Natural killer cell treated with Interleukin-12 subunit alpha and Interleukin-12 subunit beta and Interleukin-15 and Interleukin-18, amount 100 ng/mL, for 72 hours (primary cell): ENCODE measurements around the gene CPNE4. TPM values are rescaled to one million over a fixed set of nuclear protein-coding genes. Genes with fewer than 3 reads are reported as not detected.

Experiments used
- ATAC-seq, 2 donors: fragments of 150-1000 bp; cut with Tn5 transposase in 1 of 2; sonication (Bioruptor Pico), chemical (Tn5 transposase) in 1 of 2; 2 replicates each; pipeline ENCODE4 v1.10.0; 2021
- DNase-seq: peaks from one replicate; pipeline ENCODE4 v3.0.0; 2022; ENCODE audit warnings: low spot score
- H3K27ac Mint-ChIP-seq, 2 donors: 1 replicate in 1 of 2; 2 replicates in 1 of 2; pipeline ENCODE4 v1.8.0; 2022; ENCODE audit warnings: mixed read lengths in 2 of 2, mild to moderate bottlenecking in 1 of 2, moderate library complexity in 1 of 2
- H3K27me3 Mint-ChIP-seq, 2 donors: 1 replicate in 1 of 2; 2 replicates in 1 of 2; pipeline ENCODE4 v1.8.0; 2022; ENCODE audit warnings: mixed read lengths in 2 of 2
- H3K36me3 Mint-ChIP-seq: one replicate; pipeline ENCODE4 v1.8.0; 2022; ENCODE audit warnings: mixed read lengths
- H3K4me1 Mint-ChIP-seq, 2 donors: 1 replicate in 1 of 2; 2 replicates in 1 of 2; pipeline ENCODE4 v1.8.0; 2022; ENCODE audit warnings: low read depth in 2 of 2, mixed read lengths in 2 of 2, mild to moderate bottlenecking in 1 of 2
- H3K4me3 Mint-ChIP-seq: one replicate; pipeline ENCODE4 v1.8.0; 2022; ENCODE audit warnings: mixed read lengths
- H3K9me3 Mint-ChIP-seq: 2 replicates; pipeline ENCODE4 v1.8.0; 2022; ENCODE audit warnings: mixed read lengths
- total RNA-seq, 2 donors: library from RNA; stranded (reverse); gene quantifications; one replicate each; pipeline ENCODE4 v1.2.3, GENCODE V29; 2022

CPNE4 gene
- total RNA-seq, 2 donors from 2014 or later, result not detected

GRCh38 chr3:131775650-131776049 is 259.2 kb downstream of the CPNE4 start:
- Mint-ChIP-seq H3K4me3 (no peak overlapping the region), H3K27ac (no peak overlapping the region)
- ATAC-seq, result no peak

DNA sequence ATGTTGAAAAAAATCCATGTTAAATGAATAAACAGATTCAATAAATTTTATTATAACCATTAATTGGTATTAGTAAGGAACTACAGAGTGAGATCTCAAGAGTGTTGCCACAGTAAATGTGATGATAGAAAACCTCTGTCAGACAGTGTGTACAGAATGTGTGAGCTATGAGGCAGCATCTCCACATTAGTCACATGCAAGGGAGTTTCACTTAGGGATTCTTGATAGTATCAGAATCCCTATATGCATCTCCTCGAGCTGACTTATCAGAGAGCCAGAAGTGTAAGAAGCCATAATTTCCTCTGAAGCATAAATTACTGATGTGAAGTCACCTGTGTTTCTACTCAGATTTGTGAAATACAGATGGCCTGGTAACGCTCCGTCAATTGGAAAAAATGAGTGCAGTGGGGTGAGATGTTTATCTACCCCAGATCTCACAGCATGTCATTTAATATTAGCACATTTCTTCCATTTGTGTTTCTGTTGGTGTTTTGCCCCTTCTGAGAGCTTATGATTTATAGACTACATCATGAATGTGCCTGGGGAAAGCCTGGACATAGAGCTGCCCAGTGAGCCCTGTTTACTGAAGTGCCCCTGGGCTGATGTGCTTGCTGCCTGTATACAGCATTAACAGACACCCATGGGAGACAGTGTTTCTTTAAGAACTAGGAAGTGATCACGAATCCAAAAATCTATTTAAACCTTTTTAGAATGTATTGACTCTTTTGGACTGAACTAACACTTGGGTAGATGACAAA is 262.4 kb downstream of the CPNE4 start:
- Mint-ChIP-seq H3K27me3 (peaks cover 0 to 7% of the 10 kb centered on the region in 2 donors), H3K36me3 (no peaks in the 10 kb centered on the region), H3K4me1 (no peaks in the 10 kb centered on the region), H3K27ac (no peak overlapping the region), H3K4me3 (no peak overlapping the region), H3K9me3 (peaks cover 4% of the 10 kb centered on the region)
- ATAC-seq, result no peak
- DNase-seq, result no peak

More at GRCh38 chr3:131775650-131776049, 259.2 kb downstream of the CPNE4 start:
- DNase-seq, result no peak
- no peaks in the 10 kb centered on the region for H3K36me3 Mint-ChIP-seq
- peaks cover 0 to 7% of the 10 kb centered on the region in 2 donors for H3K27me3 Mint-ChIP-seq
- H3K9me3 Mint-ChIP-seq, result peaks cover 7% of the 10 kb centered on the region
- no peaks in the 10 kb centered on the region for H3K4me1 Mint-ChIP-seq

DNA sequence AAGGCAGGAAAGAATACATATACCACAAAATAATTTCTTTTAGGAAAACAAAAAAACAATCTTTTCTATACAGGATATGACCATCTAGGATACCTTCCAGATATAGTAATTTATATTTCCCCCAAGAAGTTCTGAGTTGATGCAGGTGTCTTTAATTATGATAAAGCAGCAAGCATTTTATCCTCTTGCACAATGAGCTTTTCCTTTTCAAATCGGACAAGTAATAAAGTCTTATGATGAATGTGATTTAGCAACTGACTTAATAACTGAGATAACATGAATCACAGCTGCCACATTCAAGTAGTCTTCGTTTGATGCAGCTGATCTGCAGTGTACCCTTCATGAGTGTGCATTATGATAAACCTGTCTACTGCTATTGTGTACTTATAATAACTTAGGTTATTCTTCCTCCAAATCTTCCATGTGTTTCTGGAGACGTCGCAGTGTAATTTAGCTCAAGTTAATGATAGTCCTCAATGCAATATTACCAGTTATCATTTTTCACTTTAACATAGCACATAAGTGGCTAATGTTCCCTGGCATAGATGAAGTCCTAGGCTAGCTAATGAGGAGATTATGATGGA is 271.7 kb downstream of the CPNE4 start:
- H3K27ac Mint-ChIP-seq, result no peak overlapping the region
- H3K9me3 Mint-ChIP-seq, result peaks cover 7% of the 10 kb centered on the region
- no peaks in the 10 kb centered on the region for H3K4me1 Mint-ChIP-seq
- H3K27me3 Mint-ChIP-seq, result peaks cover 8 to 9% of the 10 kb centered on the region in 2 donors
- DNase-seq (no peak), ATAC-seq (no peak)
- no peak overlapping the region for H3K4me3 Mint-ChIP-seq
- H3K36me3 Mint-ChIP-seq, result no peaks in the 10 kb centered on the region

GRCh38 chr3:131756405-131756804 is 278.4 kb downstream of the CPNE4 start:
- no peaks in the 10 kb centered on the region for H3K4me1 Mint-ChIP-seq
- no peak for DNase-seq
- no peaks in the 10 kb centered on the region for H3K36me3 Mint-ChIP-seq
- H3K27me3 Mint-ChIP-seq, result peaks cover 9 to 13% of the 10 kb centered on the region in 2 donors
- no peak overlapping the region for H3K4me3 Mint-ChIP-seq
- peaks cover 7% of the 10 kb centered on the region for H3K9me3 Mint-ChIP-seq
- ATAC-seq, result no peak
- no peak overlapping the region for H3K27ac Mint-ChIP-seq

- H3K36me3 Mint-ChIP-seq, result no peaks in the 10 kb centered on the region
- no peak for ATAC-seq
- H3K27me3 Mint-ChIP-seq, result peaks cover 3 to 23% of the 10 kb centered on the region in 2 donors
- peaks cover 7% of the 10 kb centered on the region for H3K9me3 Mint-ChIP-seq
- no peak for DNase-seq
- H3K27ac Mint-ChIP-seq, result no peak overlapping the region
- H3K4me1 Mint-ChIP-seq, result no peaks in the 10 kb centered on the region
- no peak overlapping the region for H3K4me3 Mint-ChIP-seq
Observed at GRCh38 chr3:131755380-131755779, 279.4 kb downstream of the CPNE4 start.

- H3K27ac Mint-ChIP-seq, result no peak overlapping the region
- no peak overlapping the region for H3K4me3 Mint-ChIP-seq
- no peaks in the 10 kb centered on the region for H3K36me3 Mint-ChIP-seq
- H3K4me1 Mint-ChIP-seq, result no peaks in the 10 kb centered on the region
- H3K27me3 Mint-ChIP-seq, result peaks cover 5 to 38% of the 10 kb centered on the region in 2 donors
- ATAC-seq (no peak), DNase-seq (no peak)
- peaks cover 3% of the 10 kb centered on the region for H3K9me3 Mint-ChIP-seq
Observed at GRCh38 chr3:131750256-131750655, 284.6 kb downstream of the CPNE4 start.

- ATAC-seq, result no peak
- Mint-ChIP-seq H3K4me3 (no peak overlapping the region), H3K27ac (no peak overlapping the region), H3K36me3 (no peaks in the 10 kb centered on the region), H3K9me3 (peaks cover 3% of the 10 kb centered on the region), H3K27me3 (peaks cover 5 to 38% of the 10 kb centered on the region in 2 donors), H3K4me1 (no peaks in the 10 kb centered on the region)
- no peak for DNase-seq
Observed at GRCh38 chr3:131749826-131750225, 285.0 kb downstream of the CPNE4 start.

DNA sequence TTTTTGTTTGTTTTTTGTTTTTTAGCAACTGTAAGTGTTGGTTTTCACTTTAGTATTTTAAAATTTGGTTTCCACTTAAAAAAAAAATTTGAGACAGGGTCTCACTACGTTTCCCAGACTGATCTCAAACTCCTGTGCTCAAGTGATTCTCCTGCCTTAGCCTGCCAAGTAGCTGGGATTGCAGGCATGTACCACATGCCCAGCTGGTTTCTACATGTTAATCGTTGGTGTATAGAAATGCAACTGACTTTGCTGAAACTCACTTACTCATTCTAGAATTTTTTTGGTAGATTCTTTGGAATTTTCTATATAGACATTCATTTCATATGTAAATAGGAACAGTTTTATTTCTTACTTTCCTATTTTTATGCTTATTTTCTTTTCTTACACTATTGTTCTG is 287.3 kb downstream of the CPNE4 start:
- no peaks in the 10 kb centered on the region for H3K36me3 Mint-ChIP-seq
- H3K27ac Mint-ChIP-seq, result no peak overlapping the region
- no peak for DNase-seq
- H3K9me3 Mint-ChIP-seq, result peaks cover 3% of the 10 kb centered on the region
- no peak for ATAC-seq
- H3K27me3 Mint-ChIP-seq, result peaks cover 5 to 31% of the 10 kb centered on the region in 2 donors
- no peaks in the 10 kb centered on the region for H3K4me1 Mint-ChIP-seq
- no peak overlapping the region for H3K4me3 Mint-ChIP-seq

DNA sequence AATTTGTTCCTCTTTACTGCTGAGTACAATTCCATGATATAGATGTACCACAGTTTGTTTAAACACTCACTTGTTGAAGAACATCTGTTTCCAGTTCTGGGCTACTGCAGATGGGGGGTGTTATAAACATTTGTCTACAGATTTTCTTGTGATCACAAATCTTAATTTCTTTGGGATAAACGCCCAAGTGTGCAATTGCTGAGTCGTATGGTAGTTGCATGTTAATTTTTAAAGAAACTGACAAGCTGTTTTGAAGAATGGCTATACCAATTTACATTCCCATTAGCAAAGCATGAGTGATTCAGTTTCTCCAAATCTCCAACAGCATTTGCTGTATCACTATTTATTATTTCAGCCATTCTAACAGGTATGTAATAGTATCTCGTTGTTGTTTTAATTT is 290.0 kb downstream of the CPNE4 start:
- no peak overlapping the region for H3K4me3 Mint-ChIP-seq

DNA sequence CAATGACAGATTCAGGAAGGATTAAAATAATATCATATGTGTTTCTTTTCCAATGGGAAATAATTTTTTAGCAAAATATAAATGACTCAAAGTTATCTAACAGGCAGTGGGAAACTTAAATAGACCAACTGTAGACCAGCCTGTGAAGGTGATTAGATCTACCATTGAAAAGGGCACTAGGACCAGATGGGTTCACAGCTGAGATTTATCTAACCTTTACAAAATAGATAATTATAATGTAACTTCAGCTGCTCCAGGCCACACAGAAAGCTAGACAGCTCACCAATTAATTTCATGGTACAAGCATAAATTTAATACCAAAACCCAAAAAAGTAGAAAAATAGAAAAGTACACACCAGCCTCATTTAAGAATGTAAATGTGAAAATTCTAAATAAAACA is 291.7 kb downstream of the CPNE4 start:
- Mint-ChIP-seq H3K27ac (no peak overlapping the region), H3K36me3 (no peaks in the 10 kb centered on the region), H3K4me3 (no peak overlapping the region), H3K9me3 (peaks cover 3% of the 10 kb centered on the region), H3K4me1 (no peaks in the 10 kb centered on the region), H3K27me3 (peaks cover 9 to 23% of the 10 kb centered on the region in 2 donors)
- no peak for DNase-seq
- ATAC-seq, result no peak

More for the DNA sequence above, 290.0 kb downstream of the CPNE4 start:
- DNase-seq (no peak), ATAC-seq (no peak)
- no peaks in the 10 kb centered on the region for H3K4me1 Mint-ChIP-seq
- no peaks in the 10 kb centered on the region for H3K36me3 Mint-ChIP-seq
- peaks cover 3% of the 10 kb centered on the region for H3K9me3 Mint-ChIP-seq
- peaks cover 5 to 21% of the 10 kb centered on the region in 2 donors for H3K27me3 Mint-ChIP-seq
- H3K27ac Mint-ChIP-seq, result no peak overlapping the region

DNA sequence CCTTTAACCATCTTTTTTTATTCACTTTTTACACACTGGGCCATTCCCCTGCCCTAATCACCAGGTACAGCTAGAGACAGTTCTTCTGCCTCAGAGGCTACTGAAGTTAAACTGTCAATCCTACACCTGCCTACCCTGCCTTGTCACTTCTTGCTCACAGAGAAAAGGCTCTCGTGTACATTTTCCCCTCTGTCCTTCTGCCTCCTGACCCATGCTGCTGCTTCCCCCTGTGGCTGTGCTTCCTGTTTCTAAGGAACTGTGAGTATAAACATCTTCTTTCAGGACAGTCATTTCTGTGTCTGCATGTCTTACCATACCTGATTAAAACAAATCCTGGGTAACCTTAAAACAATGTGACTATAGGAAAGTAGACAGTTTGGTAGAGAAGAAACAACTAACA is 295.6 kb downstream of the CPNE4 start:
- DNase-seq (no peak), ATAC-seq (no peak)
- Mint-ChIP-seq H3K9me3 (no peaks in the 10 kb centered on the region), H3K4me1 (no peaks in the 10 kb centered on the region), H3K27ac (no peak overlapping the region), H3K4me3 (no peak overlapping the region), H3K27me3 (peaks cover 4 to 25% of the 10 kb centered on the region in 2 donors), H3K36me3 (no peaks in the 10 kb centered on the region)

- ATAC-seq, result no peak
- Mint-ChIP-seq H3K27me3 (peaks cover 4 to 25% of the 10 kb centered on the region in 2 donors), H3K27ac (no peak overlapping the region), H3K9me3 (no peaks in the 10 kb centered on the region), H3K4me1 (no peaks in the 10 kb centered on the region), H3K36me3 (no peaks in the 10 kb centered on the region), H3K4me3 (no peak overlapping the region)
- no peak for DNase-seq
Observed at GRCh38 chr3:131738095-131738494, 296.7 kb downstream of the CPNE4 start.

- Mint-ChIP-seq H3K9me3 (no peaks in the 10 kb centered on the region), H3K36me3 (no peaks in the 10 kb centered on the region), H3K27ac (no peak overlapping the region), H3K27me3 (peaks cover 4 to 19% of the 10 kb centered on the region in 2 donors), H3K4me3 (no peak overlapping the region), H3K4me1 (no peaks in the 10 kb centered on the region)
- DNase-seq (no peak), ATAC-seq (no peak)
Observed at GRCh38 chr3:131735544-131735943, 299.3 kb downstream of the CPNE4 start.

- DNase-seq, result no peak
- ATAC-seq, result no peak
- Mint-ChIP-seq H3K4me3 (no peak overlapping the region), H3K4me1 (no peaks in the 10 kb centered on the region), H3K9me3 (no peaks in the 10 kb centered on the region), H3K27ac (no peak overlapping the region), H3K36me3 (no peaks in the 10 kb centered on the region), H3K27me3 (peaks cover 4 to 15% of the 10 kb centered on the region in 2 donors)
Observed at GRCh38 chr3:131735116-131735515, 299.7 kb downstream of the CPNE4 start.
